Uterus (tissue), 2 donors: Measurements from ENCODE around the gene FBL.

ENCODE experiments used
- POLR2A ChIP-seq, 2 donors: fragments of 450-650 bp; IDR thresholded peaks; one replicate each; pipeline ENCODE4 v1.6.1; 2016; ENCODE audit warnings: antibody characterized with exemption in 2 of 2, mild to moderate bottlenecking in 1 of 2, moderate library complexity in 1 of 2
- TF ChIP-seq, protein P1 (sequence below), 4 experiments: fragments of 200-600 bp in 2 of 4; fragments of 450-650 bp in 2 of 4; sonication (generic) in 2 of 4; IDR thresholded peaks; one replicate each; pipeline ENCODE4 v1.5.1; 2016 to 2019; ENCODE audit warnings: antibody characterized with exemption in 4 of 4, mild to moderate bottlenecking in 2 of 4, moderate library complexity in 1 of 4

DNA sequence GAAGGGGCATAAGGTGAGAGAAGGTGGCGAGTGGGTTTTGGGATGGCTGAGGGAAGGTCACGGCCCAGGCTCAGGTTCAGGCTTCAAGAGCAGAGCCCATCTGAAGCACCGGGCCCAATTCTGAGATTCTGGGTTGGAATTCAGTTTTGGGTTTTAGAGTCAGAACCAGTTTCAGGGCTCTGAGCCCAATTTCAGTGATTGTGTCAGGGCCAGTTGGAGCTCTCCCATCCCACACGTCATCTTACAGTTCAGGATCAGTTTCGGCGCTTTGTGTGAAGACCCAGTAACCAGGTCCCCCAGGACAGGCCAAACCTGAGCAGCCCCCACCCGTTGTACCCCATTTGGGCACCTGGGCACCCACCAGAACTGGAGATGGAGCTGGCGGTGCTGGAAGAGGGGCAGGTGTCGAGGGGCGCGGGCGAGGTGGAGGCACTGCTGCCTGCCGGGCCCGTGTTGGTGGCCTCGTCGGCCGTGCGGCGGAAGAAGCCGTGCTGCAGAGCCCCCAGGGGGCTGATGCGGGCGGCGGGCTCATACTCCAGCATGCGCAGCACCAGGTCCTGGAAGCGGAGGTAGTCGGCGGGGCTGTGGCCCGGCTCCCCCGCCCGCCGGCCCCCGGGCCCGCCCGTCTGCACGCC is 19.8 kb downstream of the FBL start:
- TF ChIP-seq, protein P1, sequence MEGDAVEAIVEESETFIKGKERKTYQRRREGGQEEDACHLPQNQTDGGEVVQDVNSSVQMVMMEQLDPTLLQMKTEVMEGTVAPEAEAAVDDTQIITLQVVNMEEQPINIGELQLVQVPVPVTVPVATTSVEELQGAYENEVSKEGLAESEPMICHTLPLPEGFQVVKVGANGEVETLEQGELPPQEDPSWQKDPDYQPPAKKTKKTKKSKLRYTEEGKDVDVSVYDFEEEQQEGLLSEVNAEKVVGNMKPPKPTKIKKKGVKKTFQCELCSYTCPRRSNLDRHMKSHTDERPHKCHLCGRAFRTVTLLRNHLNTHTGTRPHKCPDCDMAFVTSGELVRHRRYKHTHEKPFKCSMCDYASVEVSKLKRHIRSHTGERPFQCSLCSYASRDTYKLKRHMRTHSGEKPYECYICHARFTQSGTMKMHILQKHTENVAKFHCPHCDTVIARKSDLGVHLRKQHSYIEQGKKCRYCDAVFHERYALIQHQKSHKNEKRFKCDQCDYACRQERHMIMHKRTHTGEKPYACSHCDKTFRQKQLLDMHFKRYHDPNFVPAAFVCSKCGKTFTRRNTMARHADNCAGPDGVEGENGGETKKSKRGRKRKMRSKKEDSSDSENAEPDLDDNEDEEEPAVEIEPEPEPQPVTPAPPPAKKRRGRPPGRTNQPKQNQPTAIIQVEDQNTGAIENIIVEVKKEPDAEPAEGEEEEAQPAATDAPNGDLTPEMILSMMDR (IDR thresholded peaks at IDR 0.05), result no peak
- no peak for TF ChIP-seq POLR2A (IDR thresholded peaks at IDR 0.05)
